Stimulated activated CD4-positive, alpha-beta T cell treated with anti-CD3 and anti-CD28 coated beads, Interleukin-12 subunit alpha, Interleukin-12 subunit beta, amount 100 ng/mL, for 4 hours (primary cell): Measurements from ENCODE around the gene NDUFS3.

Source experiments
- DNase-seq: peaks from one replicate; pipeline ENCODE4 v3.0.0-alpha.2; 2020

The NDUFS3 gene

DNA sequence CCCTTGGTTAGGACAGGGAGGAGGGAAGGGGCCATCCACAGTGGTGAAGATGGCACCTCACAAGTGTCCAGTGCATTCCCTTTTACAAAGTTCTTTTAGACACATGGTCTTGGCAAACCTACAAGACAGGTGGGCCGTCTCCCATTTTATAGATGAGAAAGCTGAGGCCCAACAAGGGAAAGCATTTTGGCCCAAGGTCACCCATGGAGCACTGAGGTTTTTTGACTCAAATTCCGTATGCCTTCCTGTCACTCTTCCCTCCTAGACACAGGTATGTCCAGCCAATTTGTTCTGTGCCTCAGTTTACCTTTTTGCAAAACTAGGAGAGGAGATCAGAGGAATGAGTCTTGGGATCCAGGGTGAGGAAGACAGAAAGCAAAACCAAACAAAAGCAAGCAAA, 14.1 kb downstream of the NDUFS3 start:
- no peak for DNase-seq

DNA sequence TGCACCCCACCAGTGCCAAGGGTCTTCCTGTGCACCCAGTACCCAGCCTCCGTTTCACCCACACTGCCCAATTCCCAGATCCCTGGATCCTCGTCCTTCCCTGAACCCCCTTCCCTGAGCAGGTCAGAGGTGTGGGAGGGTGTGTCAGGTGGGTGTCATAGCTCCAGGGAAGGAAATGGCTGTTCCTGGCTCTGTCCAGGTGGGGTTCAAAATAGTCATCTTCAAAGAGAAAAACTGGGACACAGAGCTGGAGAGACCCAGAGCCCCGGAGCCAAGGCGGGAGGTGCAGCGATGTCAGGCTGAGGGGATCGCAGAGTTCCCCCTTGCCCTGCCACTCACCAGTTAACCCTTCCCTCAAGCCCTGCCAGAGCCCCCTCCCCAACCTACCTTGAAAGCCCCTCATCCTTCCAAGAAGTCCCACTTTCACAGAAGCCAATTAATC, 14.6 kb downstream of the NDUFS3 start:
- DNase-seq, result no peak

DNA sequence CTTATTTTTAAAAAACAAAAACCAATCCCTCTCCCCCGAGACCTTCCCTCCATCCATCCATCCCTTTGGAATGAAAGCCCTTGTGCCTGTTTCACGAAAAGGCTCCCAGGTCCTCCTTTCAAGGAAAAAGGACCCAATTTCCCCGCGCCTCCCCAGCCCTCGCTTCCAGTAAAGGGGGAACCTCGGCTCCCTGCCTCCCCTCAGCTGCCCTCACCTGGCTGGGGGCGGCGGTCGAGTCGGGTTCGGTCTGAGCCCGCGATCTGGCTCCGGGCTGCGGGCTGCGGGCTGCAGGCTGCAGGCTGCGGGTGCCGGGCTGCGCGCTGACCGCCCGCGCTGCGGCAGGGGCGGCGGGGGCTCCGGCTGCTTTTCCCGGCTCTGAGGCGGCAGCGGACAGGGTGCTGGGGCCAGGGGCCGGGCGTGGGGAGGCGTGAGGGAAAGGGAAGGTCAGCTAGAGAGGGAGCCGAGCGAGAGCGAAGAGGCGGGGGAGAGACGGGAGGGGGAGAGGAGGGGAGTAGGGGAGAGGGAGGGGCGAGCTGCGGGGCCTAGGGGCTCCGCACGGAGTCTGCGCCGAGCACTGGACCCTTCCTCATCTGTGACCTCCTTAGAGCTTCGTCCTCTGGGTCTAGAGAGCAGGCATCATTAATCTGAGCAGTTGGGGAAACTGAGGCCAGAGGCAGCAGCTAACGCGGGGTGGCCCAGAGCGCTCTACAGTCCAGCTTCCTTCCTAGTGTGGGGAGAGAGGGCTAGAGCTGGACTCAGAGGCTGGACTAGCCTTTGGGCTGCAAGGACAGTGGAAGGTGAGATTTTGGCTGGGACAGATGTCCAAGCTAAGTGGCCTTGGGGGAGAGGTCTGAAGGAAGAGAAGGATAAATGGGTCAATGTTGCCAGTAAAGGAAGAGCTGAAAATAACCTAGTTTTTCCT, 15.3 kb downstream of the NDUFS3 start, which contains the start of gene C1QTNF4:
Gene C1QTNF4 (minus strand): TSS at position 478 of the 922 bp plus-strand sequence. CDS start 3,601 bp downstream, outside the sequence.
- no peak for DNase-seq

DNA sequence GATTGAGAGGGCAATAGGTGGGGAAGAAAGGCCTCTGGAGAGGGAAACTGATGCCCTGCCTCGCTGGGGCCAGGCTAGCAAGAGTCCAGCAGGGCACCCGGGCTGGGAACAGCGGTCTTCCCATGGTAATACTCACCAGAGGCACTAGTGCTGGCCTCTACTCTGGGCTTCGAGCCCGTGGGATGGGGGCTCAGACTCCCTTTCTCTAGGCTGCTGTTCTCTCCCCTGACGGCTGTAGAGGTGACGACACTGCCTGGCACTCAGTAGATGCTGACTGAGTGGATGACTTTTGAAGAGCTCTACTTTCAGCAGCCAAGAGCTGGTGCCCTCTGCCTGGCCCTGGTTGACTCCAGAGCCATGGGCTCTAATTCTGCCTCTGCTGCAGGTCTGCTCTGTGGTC, 16.2 kb downstream of the NDUFS3 start:
- no peak for DNase-seq

DNA sequence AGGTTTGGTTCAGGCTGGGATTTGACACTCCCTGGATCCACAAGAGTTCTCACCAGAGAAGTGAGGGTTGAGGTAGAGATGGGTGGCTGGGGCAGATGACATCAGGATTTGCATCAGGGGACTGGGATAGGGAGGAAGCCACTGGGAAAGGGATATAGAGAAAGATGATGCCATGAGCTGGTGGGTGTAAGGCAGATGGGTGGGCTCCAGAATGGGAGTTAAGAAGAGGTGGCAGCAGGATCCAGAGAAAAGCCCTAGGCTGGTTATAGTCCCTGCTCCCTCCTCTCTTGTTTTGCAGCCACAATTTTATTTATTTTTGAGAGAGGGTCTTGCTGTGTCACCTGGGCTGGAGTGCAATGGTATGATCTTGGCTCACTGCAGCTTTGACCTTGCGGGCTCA, 17.1 kb downstream of the NDUFS3 start:
- DNase-seq, result no peak

DNA sequence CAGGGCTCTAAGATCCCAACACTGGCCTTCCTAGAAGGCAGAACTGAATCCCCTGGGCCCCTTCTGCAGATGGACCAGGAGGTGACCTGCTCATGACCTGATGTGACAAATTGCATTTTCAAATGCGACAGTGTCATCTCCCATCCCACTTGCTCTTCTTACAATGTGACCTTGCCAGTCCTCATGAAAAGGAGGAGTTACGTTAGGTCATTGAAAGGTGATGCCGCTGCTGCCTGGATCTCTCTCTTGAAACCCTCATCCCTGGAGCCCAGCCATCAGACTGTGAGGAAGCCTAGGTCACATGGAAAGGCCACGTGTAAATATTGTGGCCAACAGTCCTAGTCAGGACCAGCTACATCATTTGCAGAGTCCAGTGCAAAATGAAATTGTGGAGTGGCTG, 21.0 kb downstream of the NDUFS3 start:
- DNase-seq, result no peak

DNA sequence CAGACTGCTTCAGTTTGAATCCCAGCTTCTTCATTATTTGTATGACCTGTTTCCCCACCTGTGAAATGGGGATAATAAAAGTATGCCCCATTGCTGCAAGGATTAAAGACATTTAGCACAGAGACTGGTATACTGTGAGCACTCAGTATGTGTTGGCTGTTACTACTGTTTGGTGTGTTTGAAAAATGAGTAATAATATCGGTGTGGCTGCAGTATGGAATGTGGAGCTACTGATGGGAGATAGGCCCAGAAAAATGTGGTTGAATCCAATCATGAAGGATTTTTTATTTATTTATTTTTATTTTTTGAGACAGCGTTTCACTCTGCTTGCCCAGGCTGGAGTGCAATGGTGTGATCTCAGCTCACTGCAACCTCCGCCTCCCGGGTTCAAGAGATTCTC, 24.4 kb downstream of the NDUFS3 start:
- DNase-seq, result no peak

DNA sequence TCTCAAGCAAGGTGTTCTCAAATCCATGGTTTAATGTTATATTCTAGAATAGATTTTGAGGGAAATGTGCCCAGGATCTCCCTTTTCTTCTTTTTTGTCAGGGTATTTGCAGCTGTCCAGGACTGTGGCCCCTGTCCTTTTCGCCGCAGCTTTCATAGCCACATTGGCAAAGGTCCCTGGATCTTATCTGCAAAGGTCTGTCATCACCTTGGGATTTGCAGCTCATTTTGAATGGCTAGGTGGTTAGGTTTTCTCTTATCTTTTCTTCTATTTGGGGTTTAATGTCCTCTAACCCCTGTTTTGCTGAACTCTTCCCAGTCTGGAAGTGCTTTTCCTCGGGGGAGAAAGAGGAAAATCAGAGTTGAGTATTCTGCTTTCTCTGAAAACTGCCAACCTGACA, 27.0 kb downstream of the NDUFS3 start:
- no peak for DNase-seq

DNA sequence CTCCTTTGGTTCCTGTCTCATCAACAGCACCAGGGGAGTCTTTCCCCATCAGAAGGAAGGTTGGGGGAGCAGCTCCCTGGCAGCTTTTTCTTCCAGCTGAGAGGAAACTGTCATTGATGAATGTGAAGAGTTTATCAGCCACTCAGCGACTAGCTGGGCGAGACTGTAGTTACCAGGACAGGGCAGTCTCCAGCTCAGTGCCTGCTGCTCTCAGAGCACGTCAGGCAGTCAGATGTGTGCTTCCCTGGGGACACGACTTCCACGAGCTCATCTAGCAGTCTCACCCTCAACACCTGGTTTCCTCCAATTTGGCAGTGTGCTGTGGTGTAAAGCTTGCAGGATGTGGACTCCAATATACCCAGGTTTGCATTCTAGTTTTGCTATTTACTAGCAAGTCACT, 27.9 kb downstream of the NDUFS3 start:
- DNase-seq, result no peak

DNA sequence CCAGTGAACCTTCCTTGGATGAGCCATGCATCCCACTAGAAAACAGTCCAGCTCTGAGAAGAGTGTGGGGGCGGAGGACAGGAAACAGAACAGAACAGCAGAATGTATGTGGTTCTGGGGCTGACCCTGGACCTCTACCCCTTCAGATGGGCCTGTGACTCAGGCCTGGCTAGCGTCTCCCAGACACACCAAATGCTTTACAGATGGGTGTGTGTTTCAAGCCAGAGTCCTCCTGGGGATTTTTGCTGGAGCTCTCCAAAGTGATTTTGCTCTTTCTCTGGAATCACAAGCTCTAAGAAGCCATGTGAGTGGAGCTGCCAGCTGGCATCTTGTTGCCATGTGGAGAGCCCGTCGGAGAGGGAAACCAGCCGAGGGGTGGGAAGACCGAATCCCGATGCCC, 28.5 kb downstream of the NDUFS3 start:
- no peak for DNase-seq

DNA sequence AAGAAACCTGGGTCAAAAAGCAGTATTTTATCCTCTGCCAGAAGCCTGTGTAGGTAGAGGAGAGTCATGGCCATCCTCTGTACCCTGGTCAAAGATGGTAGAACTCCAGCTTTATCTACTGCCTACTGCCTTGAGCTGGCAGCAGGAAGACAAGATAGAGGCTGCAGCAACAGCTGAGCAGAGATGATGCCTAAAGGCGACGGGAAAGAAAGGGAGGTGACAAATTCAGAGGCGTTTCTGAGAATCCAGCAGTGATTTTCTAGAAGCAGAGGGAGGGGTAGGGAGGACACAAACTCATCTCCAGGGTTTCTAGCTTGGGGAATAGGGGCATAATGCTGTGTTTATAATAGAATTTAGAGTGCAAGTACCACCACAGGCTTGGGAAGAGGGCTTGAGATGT, 30.8 kb downstream of the NDUFS3 start:
- DNase-seq, result no peak

DNA sequence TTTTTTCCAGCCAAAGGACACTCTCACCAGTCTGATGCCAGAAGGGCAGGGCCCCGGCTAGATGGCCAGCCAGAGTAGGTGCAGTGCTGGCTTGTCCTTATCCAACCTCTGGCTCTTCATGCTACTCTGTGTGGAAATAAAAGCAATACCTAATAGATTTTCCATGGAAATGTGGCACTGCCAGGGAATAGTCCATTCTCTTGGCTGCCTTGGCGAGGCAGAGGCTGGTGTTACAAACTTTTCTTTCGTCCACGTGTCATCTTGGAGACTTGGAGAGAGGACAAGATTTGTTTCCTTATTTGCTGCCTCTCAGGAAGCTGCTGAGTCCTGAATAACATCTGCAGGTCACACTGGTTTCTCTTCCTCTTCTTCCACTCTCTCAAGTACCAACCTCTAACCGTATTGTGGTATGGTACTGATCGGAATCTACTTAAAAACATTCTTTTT, 32.5 kb downstream of the NDUFS3 start:
- no peak for DNase-seq

DNA sequence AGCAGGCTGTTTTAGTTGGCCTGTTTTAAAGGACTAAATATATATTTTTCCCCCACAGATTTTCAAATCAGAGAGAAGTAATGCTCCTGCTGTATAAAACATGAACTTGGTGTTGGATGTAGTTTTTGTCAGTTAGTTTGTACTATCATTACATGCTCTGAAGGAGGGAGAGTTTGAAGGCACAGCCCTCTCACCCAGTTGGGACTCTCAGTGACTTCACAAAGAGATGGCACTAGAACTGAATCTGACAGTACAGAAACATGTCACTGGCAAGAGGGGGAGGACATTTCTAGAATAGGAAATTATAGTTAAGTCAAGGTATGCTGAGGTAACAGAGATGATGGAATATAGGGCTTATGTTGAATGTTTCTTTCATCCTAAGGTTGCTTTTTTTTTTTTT, 36.4 kb downstream of the NDUFS3 start:
- DNase-seq, result no peak

DNA sequence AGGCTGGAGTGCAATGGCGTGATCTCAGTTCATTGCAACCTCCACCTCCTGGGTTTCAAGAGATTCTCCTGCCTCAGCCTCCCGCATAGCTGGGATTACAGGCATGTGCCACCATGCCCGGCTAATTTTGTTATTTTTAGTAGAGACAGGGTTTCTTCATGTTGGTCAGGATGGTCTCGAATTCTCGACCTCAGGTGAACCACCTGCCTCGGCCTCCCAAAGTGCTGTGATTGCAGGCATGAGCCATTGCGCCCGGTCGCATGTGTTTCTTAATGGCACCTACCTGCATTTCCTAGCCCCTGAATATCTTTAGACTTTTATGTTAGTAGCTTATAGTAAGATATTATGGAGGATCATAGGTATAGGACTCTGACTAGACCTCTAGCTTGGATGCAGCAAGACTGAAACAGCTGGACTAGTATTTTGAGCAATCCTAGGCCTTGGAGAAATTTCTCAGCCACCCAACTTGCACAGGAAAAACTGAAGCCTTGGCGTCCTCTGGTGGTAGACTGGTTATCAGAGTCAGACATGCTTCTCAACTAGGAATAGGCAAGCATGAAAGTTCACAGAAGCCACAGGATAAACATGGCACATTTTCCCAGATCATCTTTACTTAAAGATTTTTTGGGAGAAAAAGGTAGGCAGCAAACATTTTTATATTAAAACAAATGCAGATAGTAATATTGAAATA, 38.0 kb downstream of the NDUFS3 start:
- DNase-seq, result no peak

DNA sequence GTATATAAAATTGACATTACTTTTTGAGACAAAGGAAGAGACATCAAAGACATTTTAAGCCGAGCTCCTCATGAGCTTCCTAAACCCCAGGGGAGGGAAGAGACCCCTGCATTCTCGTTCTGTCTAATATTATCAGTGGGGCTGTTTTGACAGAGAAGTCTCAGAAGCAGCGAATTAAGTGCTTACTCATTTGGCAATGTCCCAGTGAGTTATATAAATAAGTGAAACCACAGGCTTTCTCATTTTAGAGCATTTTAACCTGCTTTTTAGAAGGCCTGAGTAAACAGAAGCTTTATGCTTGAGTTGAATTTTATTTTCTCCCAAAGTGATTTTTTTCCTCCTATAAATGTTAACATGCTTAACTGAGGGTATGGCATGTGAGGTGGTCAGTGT, 38.5 kb downstream of the NDUFS3 start:
- no peak for DNase-seq

DNA sequence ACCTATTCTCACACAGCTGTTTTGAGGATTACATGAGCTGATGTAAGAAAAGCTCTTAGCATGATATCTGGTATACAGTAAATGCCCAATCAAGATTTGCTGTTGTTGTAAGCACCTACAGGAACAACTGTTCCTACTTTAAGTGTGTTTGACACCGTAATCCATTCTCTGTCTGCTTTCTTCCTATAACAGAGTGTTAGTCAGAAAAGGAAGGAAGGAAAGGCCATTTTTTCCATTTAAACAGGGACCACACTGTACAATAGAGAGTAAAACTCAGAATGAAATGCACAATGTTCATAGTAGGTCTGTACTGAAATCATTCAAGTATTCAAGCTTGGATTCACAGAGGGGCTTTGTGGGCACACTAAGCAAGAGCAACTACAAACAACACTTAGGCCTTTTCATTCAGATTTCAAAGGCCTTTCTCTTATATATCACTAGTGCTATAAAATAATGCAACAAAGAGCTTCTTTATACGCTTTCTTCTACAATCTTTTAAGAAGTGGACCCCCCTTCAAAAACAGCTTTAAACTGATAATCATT, 42.0 kb downstream of the NDUFS3 start:
- no peak for DNase-seq

DNA sequence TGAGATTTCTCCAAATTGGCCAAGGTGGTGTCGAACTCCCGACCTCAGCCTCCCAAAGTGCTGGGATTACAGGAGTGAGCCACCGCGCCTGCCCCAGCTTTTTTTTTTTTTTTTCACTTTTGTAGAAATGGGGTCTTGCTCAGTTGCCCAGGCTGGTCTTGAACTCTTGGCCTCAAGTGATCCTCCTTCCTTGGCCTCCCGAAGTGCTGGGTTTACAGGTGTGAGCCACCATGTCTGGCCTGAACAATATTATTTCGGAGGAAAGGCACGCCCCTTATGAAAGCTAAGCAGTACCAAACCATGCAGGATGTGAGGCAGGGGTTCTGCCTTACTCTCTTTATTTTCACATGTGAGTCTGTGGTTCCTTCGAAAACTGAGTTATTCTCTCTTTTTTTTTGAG, 47.4 kb downstream of the NDUFS3 start:
- no peak for DNase-seq

DNA sequence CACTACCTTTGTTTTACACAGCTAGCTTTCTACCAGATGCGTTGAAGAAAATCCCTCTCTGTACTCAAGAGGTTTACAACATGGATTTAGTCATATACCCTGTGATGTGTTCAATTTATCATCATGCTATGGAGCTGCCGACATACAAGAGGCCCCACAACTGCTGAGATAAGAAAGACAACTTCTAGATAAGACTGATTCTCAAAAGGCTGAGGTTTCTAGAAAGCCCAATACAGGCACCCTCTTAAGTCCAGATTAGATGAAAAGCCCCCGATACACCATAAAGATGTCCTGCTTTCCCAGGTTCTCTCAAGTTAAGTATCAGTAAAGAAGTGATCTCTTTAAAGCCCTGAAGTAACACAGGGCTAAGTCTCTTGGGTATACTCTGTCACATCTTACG, 49.2 kb downstream of the NDUFS3 start:
- DNase-seq, result no peak

DNA sequence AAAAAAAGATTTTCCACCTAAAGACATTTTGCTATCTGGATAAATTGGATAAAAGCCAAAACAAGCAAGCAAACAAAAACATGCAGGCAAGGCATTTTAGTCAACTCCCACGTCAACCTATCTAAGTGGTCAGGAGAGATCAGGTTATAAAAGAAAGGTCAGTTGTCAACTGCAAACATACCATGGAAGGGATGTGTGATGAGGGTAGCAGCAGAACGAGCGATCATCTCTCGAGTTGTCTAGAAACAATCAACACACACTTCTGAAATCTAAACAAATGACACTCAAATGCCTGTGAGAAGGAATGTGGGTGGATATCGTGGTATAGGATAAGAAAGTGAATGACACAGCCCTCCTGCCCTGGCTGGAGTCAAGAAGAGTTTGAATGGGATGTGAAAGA, 52.6 kb downstream of the NDUFS3 start:
- DNase-seq, result no peak
